K562 treated with DMSO at 1 percent for 12 hours (cell line): ENCODE data around the gene SRCIN1. TPM values are rescaled to one million over a fixed set of nuclear protein-coding genes. Genes with fewer than 3 reads are reported as not detected.

Experiments used
- total RNA-seq: library from RNA; unstranded; fragments of 300-600 nt; gene quantifications from 2 replicates; pipeline ENCODE4 v1.2.3, GENCODE V29; 2022; ENCODE audit not compliant: insufficient read depth

SRCIN1 gene
- total RNA-seq, result not detected in 2 replicates

GRCh38 chr17:38605841-38606645 lies at the start of gene SRCIN1:
Gene SRCIN1, minus strand, starts transcription at chr17:38605952. Its CDS starts 247 bp downstream, at chr17:38605705.

Other genes with a start within 250 kb of the SRCIN1 start
- gene ARHGAP23, start 177.5 kb downstream of the SRCIN1 start, total RNA-seq, result 0.19 TPM in 1 of 2 replicates, not detected in the other
- 2.7 and 4.6 TPM in 2 replicates for gene EPOP, start 69.0 kb upstream of the SRCIN1 start, total RNA-seq
- 13.8 and 35.5 TPM in 2 replicates for gene MLLT6, start 99.3 kb upstream of the SRCIN1 start, total RNA-seq
- gene CISD3, start 124.4 kb upstream of the SRCIN1 start, total RNA-seq, result 16.0 and 22.7 TPM in 2 replicates
- 14.9 and 27.4 TPM in 2 replicates for gene PCGF2, start 142.4 kb upstream of the SRCIN1 start, total RNA-seq
- gene PSMB3, start 146.8 kb upstream of the SRCIN1 start, total RNA-seq, result 416 and 604 TPM in 2 replicates
- gene PIP4K2B, start 193.6 kb upstream of the SRCIN1 start, total RNA-seq, result 12.0 and 34.9 TPM in 2 replicates
- 9.0 and 13.9 TPM in 2 replicates for gene CWC25, start 219.4 kb upstream of the SRCIN1 start, total RNA-seq
- 2,823 and 3,691 TPM in 2 replicates for gene RPL23, start 247.8 kb upstream of the SRCIN1 start, total RNA-seq